GM18502 (cell line): ENCODE data around the gene ADAMTS14.

Experiments
- ATAC-seq: cut with Tn5 transposase; IDR thresholded peaks from one replicate; pipeline ENCODE4 v1.9.1; 2021; ENCODE audit warnings: mild to moderate bottlenecking; ENCODE audit not compliant: unreplicated experiment, poor library complexity

Gene ADAMTS14

GRCh38 chr10:70726909-70727495 lies 54.7 kb downstream of the ADAMTS14 start:
- ATAC-seq: no peak

GRCh38 chr10:70728328-70728727 lies 56.0 kb downstream of the ADAMTS14 start:
- no peak for ATAC-seq

GRCh38 chr10:70729763-70730357 lies 57.6 kb downstream of the ADAMTS14 start:
- ATAC-seq: no peak

- no peak for ATAC-seq
Measured at GRCh38 chr10:70730955-70731354, 58.6 kb downstream of the ADAMTS14 start.

- no peak for ATAC-seq
Measured at GRCh38 chr10:70732569-70732968, 60.3 kb downstream of the ADAMTS14 start.

- no peak for ATAC-seq
Measured at GRCh38 chr10:70733051-70733450, 60.7 kb downstream of the ADAMTS14 start.

GRCh38 chr10:70735161-70735560 lies 62.9 kb downstream of the ADAMTS14 start:
- no peak for ATAC-seq

GRCh38 chr10:70736525-70736924 lies 64.2 kb downstream of the ADAMTS14 start:
- no peak for ATAC-seq

GRCh38 chr10:70737250-70737649 lies 64.9 kb downstream of the ADAMTS14 start:
- ATAC-seq: no peak

GRCh38 chr10:70738006-70738760 lies 65.9 kb downstream of the ADAMTS14 start:
- no peak for ATAC-seq

- no peak for ATAC-seq
Measured at GRCh38 chr10:70738761-70739121, 66.4 kb downstream of the ADAMTS14 start.

GRCh38 chr10:70740406-70741288 lies 68.3 kb downstream of the ADAMTS14 start:
- no peak for ATAC-seq

GRCh38 chr10:70742537-70743429 lies 70.5 kb downstream of the ADAMTS14 start:
- ATAC-seq: no peak

- no peak for ATAC-seq
Measured at GRCh38 chr10:70743430-70743788, 71.1 kb downstream of the ADAMTS14 start.

- ATAC-seq: no peak
Measured at GRCh38 chr10:70743879-70744278, 71.6 kb downstream of the ADAMTS14 start.

- no peak for ATAC-seq
Measured at GRCh38 chr10:70744617-70745143, 72.4 kb downstream of the ADAMTS14 start.

GRCh38 chr10:70745555-70745954 lies 73.2 kb downstream of the ADAMTS14 start:
- no peak for ATAC-seq

- no peak for ATAC-seq
Measured at GRCh38 chr10:70747192-70747965, 75.1 kb downstream of the ADAMTS14 start.

- ATAC-seq: no peak
Measured at GRCh38 chr10:70748305-70748704, 76.0 kb downstream of the ADAMTS14 start.
